Measurements from ENCODE around the gene DGAT2L6. TPM values are rescaled to one million over a fixed set of nuclear protein-coding genes. Genes with fewer than 3 reads are reported as not detected.

Gene DGAT2L6
- total RNA-seq, 1 experiment from 2014 or later: not detected

- Mint-ChIP-seq H3K9me3 (no peaks in the 10 kb centered on the region), H3K27ac (no peak overlapping the region), H3K27me3 (ENCODE audit: low read depth) (no peaks in the 10 kb centered on the region), H3K36me3 (no peaks in the 10 kb centered on the region), H3K4me1 (no peaks in the 10 kb centered on the region), H3K4me3 (no peak overlapping the region)
- TF ChIP-seq, protein P1, sequence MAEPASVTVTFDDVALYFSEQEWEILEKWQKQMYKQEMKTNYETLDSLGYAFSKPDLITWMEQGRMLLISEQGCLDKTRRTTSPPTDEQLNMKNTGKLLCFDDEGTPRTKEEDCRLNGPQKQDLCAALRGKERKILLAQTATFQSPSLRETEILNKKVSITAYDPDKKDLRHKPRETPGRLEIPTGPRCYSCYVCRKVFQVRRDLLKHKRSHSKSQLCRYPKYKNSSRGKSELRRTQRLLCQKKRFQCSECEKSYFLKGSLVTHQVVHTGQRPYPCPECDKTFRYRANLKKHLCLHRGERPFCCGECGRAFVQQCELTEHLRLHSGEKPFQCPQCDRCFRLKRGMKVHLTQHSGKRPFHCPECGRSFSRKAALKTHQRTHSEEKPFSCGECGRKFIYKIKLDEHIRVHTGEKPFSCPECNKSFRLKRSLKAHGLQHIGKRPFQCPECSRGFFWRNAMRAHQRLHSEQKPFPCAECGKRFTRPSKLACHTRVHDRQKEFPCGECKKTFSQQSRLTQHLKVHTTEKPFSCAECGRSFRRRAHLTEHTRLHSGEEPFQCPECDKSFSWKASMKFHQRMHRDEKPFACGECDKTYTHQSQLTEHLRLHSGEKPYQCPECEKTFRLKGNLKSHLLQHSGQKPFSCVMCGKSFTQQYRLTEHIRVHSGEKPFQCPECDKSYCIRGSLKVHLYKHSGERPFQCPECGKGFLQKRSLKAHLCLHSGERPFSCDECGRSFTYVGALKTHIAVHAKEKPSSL (CRISPR knock-in tag; conservative IDR thresholded peaks at IDR 0.05): no peak
- TF ChIP-seq RELA (CRISPR knock-in tag; IDR thresholded peaks at IDR 0.05; ENCODE audit: borderline replicate concordance) (no peak), GRHL2 (CRISPR knock-in tag; IDR thresholded peaks at IDR 0.05; ENCODE audit: insufficient replicate concordance, severe bottlenecking) (no peak), MAX (CRISPR knock-in tag; IDR thresholded peaks at IDR 0.05) (no peak), ZNF416 (CRISPR knock-in tag; IDR thresholded peaks at IDR 0.05) (no peak)
- TF ChIP-seq, protein P2, sequence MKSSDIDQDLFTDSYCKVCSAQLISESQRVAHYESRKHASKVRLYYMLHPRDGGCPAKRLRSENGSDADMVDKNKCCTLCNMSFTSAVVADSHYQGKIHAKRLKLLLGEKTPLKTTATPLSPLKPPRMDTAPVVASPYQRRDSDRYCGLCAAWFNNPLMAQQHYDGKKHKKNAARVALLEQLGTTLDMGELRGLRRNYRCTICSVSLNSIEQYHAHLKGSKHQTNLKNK (CRISPR knock-in tag; IDR thresholded peaks at IDR 0.05): no peak
- ChIA-PET POLR2A (no interaction called here), CTCF (no interaction called here)
- DNase-seq (ENCODE audit: low spot score): no peak
- ATAC-seq: no peak
Observed at GRCh38 chrX:70226048-70226447, 48.8 kb downstream of the DGAT2L6 start.

DNA sequence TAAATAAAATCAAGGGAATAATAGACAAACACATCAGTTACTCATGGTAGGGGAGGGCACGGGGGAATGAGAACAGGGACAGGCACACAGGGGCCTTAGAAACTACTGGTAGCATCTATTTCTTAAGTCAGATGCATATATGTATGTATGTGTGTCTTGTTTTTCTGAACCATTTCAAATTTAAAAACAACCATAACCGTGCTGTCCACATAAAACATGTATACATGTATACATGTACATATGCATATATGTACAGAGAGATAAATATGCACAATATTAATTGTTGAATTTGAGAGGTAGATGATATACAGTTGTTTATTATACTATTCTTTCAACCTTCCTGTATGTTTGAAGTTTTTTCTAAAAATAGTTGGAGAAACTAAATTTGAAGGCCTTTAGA lies 49.4 kb downstream of the DGAT2L6 start:
- ATAC-seq (no peak), DNase-seq (ENCODE audit: low spot score) (no peak)
- no peak for TF ChIP-seq CREM (CRISPR knock-in tag; IDR thresholded peaks at IDR 0.05)
- TF ChIP-seq ATF1 (CRISPR knock-in tag; IDR thresholded peaks at IDR 0.05): no peak
- TF ChIP-seq TCF7 (CRISPR knock-in tag; IDR thresholded peaks at IDR 0.05; ENCODE audit: low read depth): no peak
- TF ChIP-seq GABPB1 (CRISPR knock-in tag; IDR thresholded peaks at IDR 0.05): no peak
- TF ChIP-seq, protein P3, sequence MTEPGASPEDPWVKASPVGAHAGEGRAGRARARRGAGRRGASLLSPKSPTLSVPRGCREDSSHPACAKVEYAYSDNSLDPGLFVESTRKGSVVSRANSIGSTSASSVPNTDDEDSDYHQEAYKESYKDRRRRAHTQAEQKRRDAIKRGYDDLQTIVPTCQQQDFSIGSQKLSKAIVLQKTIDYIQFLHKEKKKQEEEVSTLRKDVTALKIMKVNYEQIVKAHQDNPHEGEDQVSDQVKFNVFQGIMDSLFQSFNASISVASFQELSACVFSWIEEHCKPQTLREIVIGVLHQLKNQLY (CRISPR knock-in tag; IDR thresholded peaks at IDR 0.05): no peak
- no peak for TF ChIP-seq TP53 (CRISPR knock-in tag; IDR thresholded peaks at IDR 0.05)
- TF ChIP-seq, protein P4, sequence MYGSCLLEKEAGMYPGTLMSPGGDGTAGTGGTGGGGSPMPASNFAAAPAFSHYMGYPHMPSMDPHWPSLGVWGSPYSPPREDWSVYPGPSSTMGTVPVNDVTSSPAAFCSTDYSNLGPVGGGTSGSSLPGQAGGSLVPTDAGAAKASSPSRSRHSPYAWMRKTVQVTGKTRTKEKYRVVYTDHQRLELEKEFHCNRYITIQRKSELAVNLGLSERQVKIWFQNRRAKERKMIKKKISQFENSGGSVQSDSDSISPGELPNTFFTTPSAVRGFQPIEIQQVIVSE (CRISPR knock-in tag; IDR thresholded peaks at IDR 0.05; ENCODE audit: borderline replicate concordance): no peak
- TF ChIP-seq GTF2I (CRISPR knock-in tag; conservative IDR thresholded peaks at IDR 0.05): no peak
- Mint-ChIP-seq H3K27ac (no peak overlapping the region), H3K4me3 (no peak overlapping the region), H3K9me3 (no peaks in the 10 kb centered on the region), H3K27me3 (ENCODE audit: low read depth) (no peaks in the 10 kb centered on the region), H3K4me1 (no peaks in the 10 kb centered on the region), H3K36me3 (no peaks in the 10 kb centered on the region)
- ChIA-PET POLR2A (no interaction called here), CTCF (no interaction called here)

GRCh38 chrX:70231666-70232065 lies 54.4 kb downstream of the DGAT2L6 start:
- no peaks in the 10 kb centered on the region for H3K36me3 Mint-ChIP-seq
- no peaks in the 10 kb centered on the region for H3K9me3 Mint-ChIP-seq
- TF ChIP-seq NR1H2 (CRISPR knock-in tag; IDR thresholded peaks at IDR 0.05) (no peak), ETV6 (CRISPR knock-in tag; IDR thresholded peaks at IDR 0.05) (no peak), ZNF671 (CRISPR knock-in tag; IDR thresholded peaks at IDR 0.05) (no peak), ZNF396 (CRISPR knock-in tag; IDR thresholded peaks at IDR 0.05; ENCODE audit: borderline replicate concordance) (no peak), RELA (CRISPR knock-in tag; IDR thresholded peaks at IDR 0.05; ENCODE audit: borderline replicate concordance) (no peak)
- TF ChIP-seq, protein P5, sequence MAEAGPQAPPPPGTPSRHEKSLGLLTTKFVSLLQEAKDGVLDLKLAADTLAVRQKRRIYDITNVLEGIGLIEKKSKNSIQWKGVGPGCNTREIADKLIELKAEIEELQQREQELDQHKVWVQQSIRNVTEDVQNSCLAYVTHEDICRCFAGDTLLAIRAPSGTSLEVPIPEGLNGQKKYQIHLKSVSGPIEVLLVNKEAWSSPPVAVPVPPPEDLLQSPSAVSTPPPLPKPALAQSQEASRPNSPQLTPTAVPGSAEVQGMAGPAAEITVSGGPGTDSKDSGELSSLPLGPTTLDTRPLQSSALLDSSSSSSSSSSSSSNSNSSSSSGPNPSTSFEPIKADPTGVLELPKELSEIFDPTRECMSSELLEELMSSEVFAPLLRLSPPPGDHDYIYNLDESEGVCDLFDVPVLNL (CRISPR knock-in tag; IDR thresholded peaks at IDR 0.05; ENCODE audit: borderline replicate concordance, low read depth): no peak
- no peaks in the 10 kb centered on the region; the same call in 1 of the 2 replicates for H3K27me3 Mint-ChIP-seq (ENCODE audit: low read depth)
- no peak overlapping the region for H3K4me3 Mint-ChIP-seq
- ATAC-seq (no peak), DNase-seq (ENCODE audit: low spot score) (no peak)
- POLR2A ChIA-PET: no interaction called here
- no peak overlapping the region for H3K27ac Mint-ChIP-seq
- CTCF ChIA-PET: no interaction called here
- H3K4me1 Mint-ChIP-seq: peaks cover 2% of the 10 kb centered on the region; the same call in 1 of the 2 replicates

Measured in WTC11 (cell line).